K562 (cell line): ENCODE measurements around the gene CCND3. TPM values are rescaled to one million over a fixed set of nuclear protein-coding genes. Genes with fewer than 3 reads are reported as not detected.

Experiments used
- AFF4 ChIP-seq: sonication (generic); formaldehyde crosslinking; IDR thresholded peaks from 2 replicates; pipeline ENCODE4 v1.8.0; 2023; ENCODE audit warnings: mild to moderate bottlenecking, missing genetic modification reagents
- ATF3 ChIP-seq, 2 experiments: fragments of 450-650 bp in 1 of 2; sonication (generic) in 1 of 2; formaldehyde crosslinking in 1 of 2; IDR thresholded peaks in 1 of 2; conservative IDR thresholded peaks in 1 of 2; 2 replicates each; pipeline versions ENCODE4 v1.6.1 to v1.8.1; 2016 to 2023; ENCODE audit warnings: mild to moderate bottlenecking in 2 of 2, moderate library complexity in 2 of 2, inconsistent platforms in 1 of 2, missing genetic modification reagents in 1 of 2
- BRF2 ChIP-seq: IDR thresholded peaks from 3 replicates; pipeline ENCODE4 v1.6.1; 2011; ENCODE audit warnings: borderline replicate concordance, mild to moderate bottlenecking; ENCODE audit not compliant: insufficient read length, insufficient read depth
- DPF2 ChIP-seq: fragments of 450-650 bp; IDR thresholded peaks from 2 replicates; pipeline ENCODE4 v1.6.1; 2016
- ELF4 ChIP-seq: fragments of 450-650 bp; formaldehyde crosslinking; IDR thresholded peaks from 2 replicates; pipeline ENCODE4 v1.4.0; 2022; ENCODE audit warnings: missing genetic modification characterization
- KDM1A ChIP-seq, 2 experiments: fragments of 450-650 bp; IDR thresholded peaks; 2 replicates each; pipeline ENCODE4 v1.6.1; 2016; ENCODE audit warnings: mild to moderate bottlenecking in 2 of 2
- KDM4B ChIP-seq, 2 experiments: fragments of 450-650 bp in 1 of 2; sonication (generic) in 1 of 2; IDR thresholded peaks; 2 replicates each; pipeline ENCODE4 v1.6.1; 2016 to 2017; ENCODE audit warnings: borderline replicate concordance in 2 of 2, antibody characterized with exemption in 1 of 2, low read depth in 1 of 2, mild to moderate bottlenecking in 1 of 2
- MEIS2 ChIP-seq: fragments of 450-650 bp; IDR thresholded peaks from 2 replicates; pipeline ENCODE4 v1.6.1; 2014; ENCODE audit warnings: mild to moderate bottlenecking; ENCODE audit not compliant: partially characterized antibody
- NELFE ChIP-seq: IDR thresholded peaks from 2 replicates; pipeline ENCODE4 v1.6.1; 2011; ENCODE audit warnings: mild to moderate bottlenecking; ENCODE audit not compliant: insufficient read depth, insufficient read length
- NKRF ChIP-seq: fragments of 450-650 bp; IDR thresholded peaks from 2 replicates; pipeline ENCODE4 v1.6.1; 2016; ENCODE audit warnings: borderline replicate concordance
- SETDB1 ChIP-seq: IDR thresholded peaks from one replicate; pipeline ENCODE4 v1.6.1; 2012; ENCODE audit warnings: low read length, control low read depth, inconsistent platforms
- TFAM ChIP-seq: fragments of 250-450 bp; sonication (Bioruptor Pico); conservative IDR thresholded peaks from 2 replicates; pipeline ENCODE4 v1.5.0; 2021; ENCODE audit warnings: mild to moderate bottlenecking, moderate library complexity
- TOE1 ChIP-seq, 2 experiments: fragments of 450-650 bp in 1 of 2; sonication (generic) in 1 of 2; formaldehyde crosslinking in 1 of 2; IDR thresholded peaks; 2 replicates each; pipeline versions ENCODE4 v1.7.1 to v1.8.0; 2016 to 2022; ENCODE audit warnings: borderline replicate concordance in 2 of 2, mild to moderate bottlenecking in 2 of 2, antibody characterized with exemption in 1 of 2, inconsistent platforms in 1 of 2, low read depth in 1 of 2, missing genetic modification reagents in 1 of 2, moderate library complexity in 1 of 2
- ZNF766 ChIP-seq: fragments of 200-800 bp; sonication (Bioruptor generic); conservative IDR thresholded peaks from 2 replicates; pipeline ENCODE4 v1.6.1; 2016; ENCODE audit warnings: missing genetic modification characterization, missing compliant biosample characterization
- polyA plus RNA-seq, 8 experiments: library from polyadenylated mRNA; depleted of rRNA in 4 of 8; stranded (reverse) in 5 of 8; unstranded in 3 of 8; fragments of >200 nt; fragmentation: Nextera tagmentation in 2 of 8; fragmentation: Illumina TruSeq in 1 of 8; extraction: Ambion mirVana in 2 of 8; extraction: Trizol in 1 of 8; gene quantifications; 2 replicates each; pipeline versions ENCODE4 v1.2.1 to v1.2.3, GENCODE V29; 2011 to 2014; ENCODE audit warnings: inconsistent platforms in 1 of 8, missing spikeins in 1 of 8
- total RNA-seq, 7 experiments: library from RNA; depleted of rRNA in 6 of 7; stranded (reverse); fragments of >200 nt in 6 of 7; fragmentation: Illumina TruSeq in 2 of 7; extraction: Trizol in 2 of 7; gene quantifications; 2 replicates each; pipeline versions ENCODE4 v1.2.1 to v1.2.3, GENCODE V29; 2011 to 2021; ENCODE audit warnings: low replicate concordance in 1 of 7

Gene CCND3
- total and polyA plus RNA-seq, 9 of the 15 experiments (the other 6 are each of a cell fraction or from before 2014, with no cell fraction given) = 21.5 to 204 (median 97.4) TPM

GRCh38 chr6:41942067-41942851, 651 bp upstream of the CCND3 start (continued):
- TF ChIP-seq BRF2 = no peak
- peak; percentile 76 for TF ChIP-seq ATF3 (IDR thresholded peaks at IDR 0.05)
- peak; percentile 61; the same call in 1 of the 2 replicates for TF ChIP-seq ATF3 (CRISPR knock-in tag; conservative IDR thresholded peaks at IDR 0.05)
- TF ChIP-seq NELFE = no peak
- 0 out of 2 replicates have a peak, but pooled peaks have one; percentile 25 for TF ChIP-seq TOE1 (IDR thresholded peaks at IDR 0.05; ENCODE audit: borderline replicate concordance)
- no peak for TF ChIP-seq TOE1 (CRISPR knock-in tag; IDR thresholded peaks at IDR 0.05; ENCODE audit: borderline replicate concordance, low read depth)
- TF ChIP-seq MEIS2 = peak; percentile 93
- TF ChIP-seq TFAM (CRISPR knock-in tag) = no peak
- TF ChIP-seq NKRF = no peak; the same call in none of the 2 replicates
- TF ChIP-seq KDM4B (IDR thresholded peaks at IDR 0.05; ENCODE audit: borderline replicate concordance in 2 of 2, low read depth in 1 of 2) = no peak
- TF ChIP-seq DPF2 = peak; percentile 65
- peak; percentile 52; the same call in 1 of the 2 replicates for TF ChIP-seq ELF4 (CRISPR knock-in tag)
- TF ChIP-seq KDM1A (IDR thresholded peaks at IDR 0.05) = 0 out of 4 replicates have a peak, but pooled peaks of 1 of the 2 experiments have one; percentile 8
- TF ChIP-seq AFF4 (CRISPR knock-in tag) = peak; percentile 51
- TF ChIP-seq SETDB1 = no peak
- TF ChIP-seq ZNF766 = peak; percentile 34; the same call in 1 of the 2 replicates
